GM23338 (cell line): Measurements from ENCODE around the gene SETD4. TPM values are rescaled to one million over a fixed set of nuclear protein-coding genes. Genes with fewer than 3 reads are reported as not detected.

ENCODE experiments used
- ATAC-seq: fragments of 200-7000 bp; cut with Tn5 transposase; 3 replicates; pipeline ENCODE4 v1.9.1; 2020
- DNase-seq: peaks from one replicate; pipeline ENCODE4 v3.0.0-alpha.2; 2015; ENCODE audit warnings: low spot score
- H2AFZ ChIP-seq: fragments of 200-600 bp; sonication (generic); 2 replicates; pipeline ENCODE4 v1.8.0; 2016; ENCODE audit warnings: antibody characterized with exemption, mild to moderate bottlenecking, moderate library complexity
- H3F3A ChIP-seq: fragments of 200-600 bp; sonication (generic); replicated peaks from 2 replicates; pipeline ENCODE4 v1.8.0; 2017; ENCODE audit warnings: antibody characterized with exemption, mixed run types, low read depth
- H3K27ac ChIP-seq: fragments of 200-600 bp; sonication (generic); 2 replicates; pipeline ENCODE4 v1.6.1; 2016; ENCODE audit warnings: low read depth
- H3K27me3 ChIP-seq: fragments of 200-600 bp; sonication (generic); 2 replicates; pipeline ENCODE4 v1.8.0; 2016; ENCODE audit warnings: mild to moderate bottlenecking, mixed run types, moderate library complexity; ENCODE audit not compliant: insufficient read depth
- H3K36me3 ChIP-seq: fragments of 200-600 bp; sonication (generic); 2 replicates; pipeline ENCODE4 v1.8.0; 2016; ENCODE audit warnings: mild to moderate bottlenecking; ENCODE audit not compliant: insufficient read depth
- H3K4me1 ChIP-seq: fragments of 200-600 bp; sonication (generic); 2 replicates; pipeline ENCODE4 v1.8.0; 2016; ENCODE audit warnings: mild to moderate bottlenecking, moderate library complexity; ENCODE audit not compliant: insufficient read depth
- H3K4me2 ChIP-seq: fragments of 200-600 bp; sonication (generic); 2 replicates; pipeline ENCODE4 v1.7.1; 2017; ENCODE audit warnings: mixed run types
- H3K4me3 ChIP-seq: fragments of 200-600 bp; sonication (generic); 2 replicates; pipeline ENCODE4 v1.6.1; 2016; ENCODE audit warnings: mixed run types
- H3K79me2 ChIP-seq: fragments of 200-600 bp; sonication (generic); replicated peaks from 2 replicates; pipeline ENCODE4 v1.8.0; 2017; ENCODE audit warnings: mild to moderate bottlenecking; ENCODE audit not compliant: insufficient read depth
- H3K9me2 ChIP-seq: fragments of 200-600 bp; sonication (generic); 2 replicates; pipeline ENCODE4 v1.8.0; 2017; ENCODE audit not compliant: insufficient read depth
- H4K20me1 ChIP-seq: fragments of 200-600 bp; sonication (generic); replicated peaks from 2 replicates; pipeline ENCODE4 v1.8.0; 2017; ENCODE audit warnings: mild to moderate bottlenecking; ENCODE audit not compliant: insufficient read depth
- H3K27ac Mint-ChIP-seq: 2 replicates; pipeline ENCODE4 v1.8.0; 2020; ENCODE audit warnings: inconsistent platforms, mild to moderate bottlenecking, moderate library complexity, mixed read lengths
- H3K27me3 Mint-ChIP-seq: 3 replicates; pipeline ENCODE4 v1.8.0; 2022; ENCODE audit warnings: low read depth, mild to moderate bottlenecking, moderate library complexity, mixed read lengths, inconsistent platforms; ENCODE audit not compliant: insufficient read depth, poor library complexity
- H3K36me3 Mint-ChIP-seq: 3 replicates; pipeline ENCODE4 v1.8.0; 2021; ENCODE audit warnings: low read depth, mild to moderate bottlenecking, inconsistent platforms, moderate library complexity, mixed read lengths
- H3K4me1 Mint-ChIP-seq: 3 replicates; pipeline ENCODE4 v1.8.0; 2020; ENCODE audit warnings: mild to moderate bottlenecking, inconsistent platforms, mixed read lengths
- H3K4me3 Mint-ChIP-seq: 3 replicates; pipeline ENCODE4 v1.8.0; 2021; ENCODE audit warnings: moderate library complexity, mild to moderate bottlenecking, inconsistent platforms, mixed read lengths
- H3K9me3 Mint-ChIP-seq: 3 replicates; pipeline ENCODE4 v1.8.0; 2020; ENCODE audit warnings: moderate library complexity, mild to moderate bottlenecking, inconsistent platforms, mixed read lengths
- CREB1 ChIP-seq: fragments of 250-450 bp; sonication (Bioruptor Pico); IDR thresholded peaks from 2 replicates; pipeline ENCODE4 v1.5.0; 2020; ENCODE audit warnings: low read depth, mild to moderate bottlenecking, moderate library complexity
- EZH2 ChIP-seq: fragments of 200-600 bp; sonication (generic); IDR thresholded peaks from one replicate; pipeline ENCODE4 v1.8.0; 2017; ENCODE audit warnings: antibody characterized with exemption, mild to moderate bottlenecking, low read depth; ENCODE audit not compliant: unreplicated experiment
- EZH2phosphoT487 ChIP-seq: fragments of 200-600 bp; sonication (generic); IDR thresholded peaks from one replicate; pipeline ENCODE4 v1.8.1; 2018; ENCODE audit warnings: antibody characterized with exemption; ENCODE audit not compliant: unreplicated experiment
- JUNB ChIP-seq: IDR thresholded peaks from one replicate; pipeline ENCODE4 v1.6.1; 2016; ENCODE audit warnings: antibody characterized with exemption; ENCODE audit not compliant: unreplicated experiment
- NANOG ChIP-seq: IDR thresholded peaks from 2 replicates; pipeline ENCODE4 v1.6.1; 2016; ENCODE audit warnings: antibody characterized with exemption, borderline replicate concordance
- POLR2AphosphoS5 ChIP-seq: IDR thresholded peaks from 2 replicates; pipeline ENCODE4 v1.6.1; 2016; ENCODE audit warnings: antibody characterized with exemption, low read depth
- STAT1 ChIP-seq: IDR thresholded peaks from one replicate; pipeline ENCODE4 v1.6.1; 2016; ENCODE audit warnings: antibody characterized with exemption; ENCODE audit not compliant: unreplicated experiment
- ZNF114 ChIP-seq: fragments of 250-450 bp; sonication (Bioruptor Pico); IDR thresholded peaks from 2 replicates; pipeline ENCODE4 v1.5.0; 2020; ENCODE audit warnings: mild to moderate bottlenecking, moderate library complexity
- ZNF331 ChIP-seq: fragments of 250-450 bp; sonication (Bioruptor Pico); IDR thresholded peaks from 2 replicates; pipeline ENCODE4 v1.5.0; 2020; ENCODE audit warnings: low read depth, mild to moderate bottlenecking, moderate library complexity
- polyA plus RNA-seq: library from polyadenylated mRNA; unstranded; fragments of >200 nt; fragmentation: Nextera tagmentation; extraction: Ambion mirVana; gene quantifications from 2 replicates; pipeline ENCODE4 v1.2.1, GENCODE V29; 2016
- total RNA-seq: library from RNA; depleted of rRNA; stranded (reverse); fragments of >200 nt; shearing (Covaris generic); gene quantifications from 2 replicates; pipeline ENCODE4 v1.2.3, GENCODE V29; 2014
- TF ChIP-seq, protein P1 (sequence below): IDR thresholded peaks from 2 replicates; pipeline ENCODE4 v1.6.1; 2016; ENCODE audit warnings: antibody characterized with exemption
- TF ChIP-seq, protein P2 (sequence below), 2 experiments: fragments of 200-600 bp in 1 of 2; sonication (generic) in 1 of 2; conservative IDR thresholded peaks; 2 replicates each; pipeline versions ENCODE4 v1.5.1 to v1.6.1; 2016 to 2017; ENCODE audit warnings: antibody characterized with exemption in 2 of 2, low read depth in 2 of 2, mild to moderate bottlenecking in 2 of 2, moderate library complexity in 1 of 2
- TF ChIP-seq, protein P3 (sequence below): fragments of 250-450 bp; sonication (Bioruptor Pico); IDR thresholded peaks from 2 replicates; pipeline ENCODE4 v1.5.0; 2020; ENCODE audit warnings: mild to moderate bottlenecking, moderate library complexity
- TF ChIP-seq, protein P4 (sequence below): IDR thresholded peaks from one replicate; pipeline ENCODE4 v1.6.1; 2018; ENCODE audit warnings: antibody characterized with exemption; ENCODE audit not compliant: unreplicated experiment

SETD4 gene
- total and polyA plus RNA-seq, 2 experiments from 2014 or later: 32.5 to 45.1 TPM

DNA sequence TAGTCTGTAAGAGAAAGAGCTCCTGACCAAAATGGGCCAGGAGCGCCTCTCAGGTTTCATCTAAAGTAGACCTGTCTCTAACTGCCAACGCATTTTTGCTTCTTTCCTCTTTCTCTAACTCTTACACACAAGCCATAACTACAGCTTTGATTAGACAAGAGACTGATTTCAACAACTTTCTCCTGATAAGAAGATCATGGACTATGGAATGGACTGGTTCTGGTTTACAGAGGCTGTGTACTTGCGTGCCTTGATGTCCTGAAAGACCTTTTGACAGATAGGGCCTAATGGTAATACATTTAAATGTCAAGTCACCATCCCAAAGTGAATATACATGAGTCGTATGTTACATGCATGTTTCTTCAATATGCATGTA lies 3.7 kb upstream of the SETD4 start:
- no peak overlapping the region for H3K4me2 ChIP-seq
- no peak overlapping the region for H3K4me3 Mint-ChIP-seq
- no peak overlapping the region for H3K27ac ChIP-seq

More for the DNA sequence above, 3.7 kb upstream of the SETD4 start:
- Histone ChIP-seq H3K27me3 (no peaks in the 10 kb centered on the region; the same call in 1 of the 2 replicates), H3K4me3 (no peak overlapping the region), H3K9me2 (no peaks in the 10 kb centered on the region), H3K4me1 (peaks cover 11% of the 10 kb centered on the region; the same call in 1 of the 2 replicates), H2AFZ (no peak overlapping the region), H3F3A (peaks cover 14% of the 10 kb centered on the region), H4K20me1 (no peaks in the 10 kb centered on the region), H3K79me2 (peaks cover 7% of the 10 kb centered on the region), H3K36me3 (peaks cover 6% of the 10 kb centered on the region)
- H3K36me3 Mint-ChIP-seq: peaks cover 8% of the 10 kb centered on the region
- H3K9me3 Mint-ChIP-seq: peaks cover 17% of the 10 kb centered on the region
- ATAC-seq (no peak), DNase-seq (no peak)
- no peak overlapping the region for H3K27ac Mint-ChIP-seq
- TF ChIP-seq EZH2 (no peak), ZNF331 (CRISPR knock-in tag) (no peak), NANOG (no peak), STAT1 (no peak), CREB1 (CRISPR knock-in tag) (no peak), ZNF114 (CRISPR knock-in tag) (no peak), POLR2AphosphoS5 (no peak), JUNB (no peak), EZH2phosphoT487 (no peak)
- TF ChIP-seq, protein P1, sequence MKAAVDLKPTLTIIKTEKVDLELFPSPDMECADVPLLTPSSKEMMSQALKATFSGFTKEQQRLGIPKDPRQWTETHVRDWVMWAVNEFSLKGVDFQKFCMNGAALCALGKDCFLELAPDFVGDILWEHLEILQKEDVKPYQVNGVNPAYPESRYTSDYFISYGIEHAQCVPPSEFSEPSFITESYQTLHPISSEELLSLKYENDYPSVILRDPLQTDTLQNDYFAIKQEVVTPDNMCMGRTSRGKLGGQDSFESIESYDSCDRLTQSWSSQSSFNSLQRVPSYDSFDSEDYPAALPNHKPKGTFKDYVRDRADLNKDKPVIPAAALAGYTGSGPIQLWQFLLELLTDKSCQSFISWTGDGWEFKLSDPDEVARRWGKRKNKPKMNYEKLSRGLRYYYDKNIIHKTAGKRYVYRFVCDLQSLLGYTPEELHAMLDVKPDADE: no peak
- TF ChIP-seq, protein P2, sequence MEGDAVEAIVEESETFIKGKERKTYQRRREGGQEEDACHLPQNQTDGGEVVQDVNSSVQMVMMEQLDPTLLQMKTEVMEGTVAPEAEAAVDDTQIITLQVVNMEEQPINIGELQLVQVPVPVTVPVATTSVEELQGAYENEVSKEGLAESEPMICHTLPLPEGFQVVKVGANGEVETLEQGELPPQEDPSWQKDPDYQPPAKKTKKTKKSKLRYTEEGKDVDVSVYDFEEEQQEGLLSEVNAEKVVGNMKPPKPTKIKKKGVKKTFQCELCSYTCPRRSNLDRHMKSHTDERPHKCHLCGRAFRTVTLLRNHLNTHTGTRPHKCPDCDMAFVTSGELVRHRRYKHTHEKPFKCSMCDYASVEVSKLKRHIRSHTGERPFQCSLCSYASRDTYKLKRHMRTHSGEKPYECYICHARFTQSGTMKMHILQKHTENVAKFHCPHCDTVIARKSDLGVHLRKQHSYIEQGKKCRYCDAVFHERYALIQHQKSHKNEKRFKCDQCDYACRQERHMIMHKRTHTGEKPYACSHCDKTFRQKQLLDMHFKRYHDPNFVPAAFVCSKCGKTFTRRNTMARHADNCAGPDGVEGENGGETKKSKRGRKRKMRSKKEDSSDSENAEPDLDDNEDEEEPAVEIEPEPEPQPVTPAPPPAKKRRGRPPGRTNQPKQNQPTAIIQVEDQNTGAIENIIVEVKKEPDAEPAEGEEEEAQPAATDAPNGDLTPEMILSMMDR (conservative IDR thresholded peaks at IDR 0.05; ENCODE audit: low read depth in 2 of 2): no peak
- TF ChIP-seq, protein P3, sequence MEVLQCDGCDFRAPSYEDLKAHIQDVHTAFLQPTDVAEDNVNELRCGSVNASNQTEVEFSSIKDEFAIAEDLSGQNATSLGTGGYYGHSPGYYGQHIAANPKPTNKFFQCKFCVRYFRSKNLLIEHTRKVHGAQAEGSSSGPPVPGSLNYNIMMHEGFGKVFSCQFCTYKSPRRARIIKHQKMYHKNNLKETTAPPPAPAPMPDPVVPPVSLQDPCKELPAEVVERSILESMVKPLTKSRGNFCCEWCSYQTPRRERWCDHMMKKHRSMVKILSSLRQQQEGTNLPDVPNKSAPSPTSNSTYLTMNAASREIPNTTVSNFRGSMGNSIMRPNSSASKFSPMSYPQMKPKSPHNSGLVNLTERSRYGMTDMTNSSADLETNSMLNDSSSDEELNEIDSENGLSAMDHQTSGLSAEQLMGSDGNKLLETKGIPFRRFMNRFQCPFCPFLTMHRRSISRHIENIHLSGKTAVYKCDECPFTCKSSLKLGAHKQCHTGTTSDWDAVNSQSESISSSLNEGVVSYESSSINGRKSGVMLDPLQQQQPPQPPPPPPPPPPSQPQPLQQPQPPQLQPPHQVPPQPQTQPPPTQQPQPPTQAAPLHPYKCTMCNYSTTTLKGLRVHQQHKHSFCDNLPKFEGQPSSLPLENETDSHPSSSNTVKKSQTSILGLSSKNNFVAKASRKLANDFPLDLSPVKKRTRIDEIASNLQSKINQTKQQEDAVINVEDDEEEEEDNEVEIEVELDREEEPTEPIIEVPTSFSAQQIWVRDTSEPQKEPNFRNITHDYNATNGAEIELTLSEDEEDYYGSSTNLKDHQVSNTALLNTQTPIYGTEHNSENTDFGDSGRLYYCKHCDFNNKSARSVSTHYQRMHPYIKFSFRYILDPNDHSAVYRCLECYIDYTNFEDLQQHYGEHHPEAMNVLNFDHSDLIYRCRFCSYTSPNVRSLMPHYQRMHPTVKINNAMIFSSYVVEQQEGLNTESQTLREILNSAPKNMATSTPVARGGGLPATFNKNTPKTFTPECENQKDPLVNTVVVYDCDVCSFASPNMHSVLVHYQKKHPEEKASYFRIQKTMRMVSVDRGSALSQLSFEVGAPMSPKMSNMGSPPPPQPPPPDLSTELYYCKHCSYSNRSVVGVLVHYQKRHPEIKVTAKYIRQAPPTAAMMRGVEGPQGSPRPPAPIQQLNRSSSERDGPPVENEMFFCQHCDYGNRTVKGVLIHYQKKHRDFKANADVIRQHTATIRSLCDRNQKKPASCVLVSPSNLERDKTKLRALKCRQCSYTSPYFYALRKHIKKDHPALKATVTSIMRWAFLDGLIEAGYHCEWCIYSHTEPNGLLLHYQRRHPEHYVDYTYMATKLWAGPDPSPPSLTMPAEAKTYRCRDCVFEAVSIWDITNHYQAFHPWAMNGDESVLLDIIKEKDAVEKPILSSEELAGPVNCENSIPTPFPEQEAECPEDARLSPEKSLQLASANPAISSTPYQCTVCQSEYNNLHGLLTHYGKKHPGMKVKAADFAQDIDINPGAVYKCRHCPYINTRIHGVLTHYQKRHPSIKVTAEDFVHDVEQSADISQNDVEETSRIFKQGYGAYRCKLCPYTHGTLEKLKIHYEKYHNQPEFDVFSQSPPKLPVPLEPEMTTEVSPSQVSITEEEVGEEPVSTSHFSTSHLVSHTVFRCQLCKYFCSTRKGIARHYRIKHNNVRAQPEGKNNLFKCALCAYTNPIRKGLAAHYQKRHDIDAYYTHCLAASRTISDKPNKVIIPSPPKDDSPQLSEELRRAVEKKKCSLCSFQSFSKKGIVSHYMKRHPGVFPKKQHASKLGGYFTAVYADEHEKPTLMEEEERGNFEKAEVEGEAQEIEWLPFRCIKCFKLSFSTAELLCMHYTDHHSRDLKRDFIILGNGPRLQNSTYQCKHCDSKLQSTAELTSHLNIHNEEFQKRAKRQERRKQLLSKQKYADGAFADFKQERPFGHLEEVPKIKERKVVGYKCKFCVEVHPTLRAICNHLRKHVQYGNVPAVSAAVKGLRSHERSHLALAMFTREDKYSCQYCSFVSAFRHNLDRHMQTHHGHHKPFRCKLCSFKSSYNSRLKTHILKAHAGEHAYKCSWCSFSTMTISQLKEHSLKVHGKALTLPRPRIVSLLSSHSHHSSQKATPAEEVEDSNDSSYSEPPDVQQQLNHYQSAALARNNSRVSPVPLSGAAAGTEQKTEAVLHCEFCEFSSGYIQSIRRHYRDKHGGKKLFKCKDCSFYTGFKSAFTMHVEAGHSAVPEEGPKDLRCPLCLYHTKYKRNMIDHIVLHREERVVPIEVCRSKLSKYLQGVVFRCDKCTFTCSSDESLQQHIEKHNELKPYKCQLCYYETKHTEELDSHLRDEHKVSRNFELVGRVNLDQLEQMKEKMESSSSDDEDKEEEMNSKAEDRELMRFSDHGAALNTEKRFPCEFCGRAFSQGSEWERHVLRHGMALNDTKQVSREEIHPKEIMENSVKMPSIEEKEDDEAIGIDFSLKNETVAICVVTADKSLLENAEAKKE (CRISPR knock-in tag): no peak
- TF ChIP-seq, protein P4, sequence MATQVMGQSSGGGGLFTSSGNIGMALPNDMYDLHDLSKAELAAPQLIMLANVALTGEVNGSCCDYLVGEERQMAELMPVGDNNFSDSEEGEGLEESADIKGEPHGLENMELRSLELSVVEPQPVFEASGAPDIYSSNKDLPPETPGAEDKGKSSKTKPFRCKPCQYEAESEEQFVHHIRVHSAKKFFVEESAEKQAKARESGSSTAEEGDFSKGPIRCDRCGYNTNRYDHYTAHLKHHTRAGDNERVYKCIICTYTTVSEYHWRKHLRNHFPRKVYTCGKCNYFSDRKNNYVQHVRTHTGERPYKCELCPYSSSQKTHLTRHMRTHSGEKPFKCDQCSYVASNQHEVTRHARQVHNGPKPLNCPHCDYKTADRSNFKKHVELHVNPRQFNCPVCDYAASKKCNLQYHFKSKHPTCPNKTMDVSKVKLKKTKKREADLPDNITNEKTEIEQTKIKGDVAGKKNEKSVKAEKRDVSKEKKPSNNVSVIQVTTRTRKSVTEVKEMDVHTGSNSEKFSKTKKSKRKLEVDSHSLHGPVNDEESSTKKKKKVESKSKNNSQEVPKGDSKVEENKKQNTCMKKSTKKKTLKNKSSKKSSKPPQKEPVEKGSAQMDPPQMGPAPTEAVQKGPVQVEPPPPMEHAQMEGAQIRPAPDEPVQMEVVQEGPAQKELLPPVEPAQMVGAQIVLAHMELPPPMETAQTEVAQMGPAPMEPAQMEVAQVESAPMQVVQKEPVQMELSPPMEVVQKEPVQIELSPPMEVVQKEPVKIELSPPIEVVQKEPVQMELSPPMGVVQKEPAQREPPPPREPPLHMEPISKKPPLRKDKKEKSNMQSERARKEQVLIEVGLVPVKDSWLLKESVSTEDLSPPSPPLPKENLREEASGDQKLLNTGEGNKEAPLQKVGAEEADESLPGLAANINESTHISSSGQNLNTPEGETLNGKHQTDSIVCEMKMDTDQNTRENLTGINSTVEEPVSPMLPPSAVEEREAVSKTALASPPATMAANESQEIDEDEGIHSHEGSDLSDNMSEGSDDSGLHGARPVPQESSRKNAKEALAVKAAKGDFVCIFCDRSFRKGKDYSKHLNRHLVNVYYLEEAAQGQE: no peak
- H3K27me3 Mint-ChIP-seq: peaks cover 13% of the 10 kb centered on the region
- peaks cover 14% of the 10 kb centered on the region for H3K4me1 Mint-ChIP-seq
